GM12872 (cell line): ENCODE results near the gene NAALADL2.

Source experiments
- TF ChIP-seq, protein P1 (sequence below): IDR thresholded peaks from 3 replicates; pipeline ENCODE4 v1.5.1; 2011; ENCODE audit warnings: low read depth, mild to moderate bottlenecking, low read length, moderate library complexity; ENCODE audit not compliant: insufficient read depth

The NAALADL2 gene

GRCh38 chr3:174957081-174957480, 97.9 kb downstream of the NAALADL2 start:
- TF ChIP-seq, protein P1, sequence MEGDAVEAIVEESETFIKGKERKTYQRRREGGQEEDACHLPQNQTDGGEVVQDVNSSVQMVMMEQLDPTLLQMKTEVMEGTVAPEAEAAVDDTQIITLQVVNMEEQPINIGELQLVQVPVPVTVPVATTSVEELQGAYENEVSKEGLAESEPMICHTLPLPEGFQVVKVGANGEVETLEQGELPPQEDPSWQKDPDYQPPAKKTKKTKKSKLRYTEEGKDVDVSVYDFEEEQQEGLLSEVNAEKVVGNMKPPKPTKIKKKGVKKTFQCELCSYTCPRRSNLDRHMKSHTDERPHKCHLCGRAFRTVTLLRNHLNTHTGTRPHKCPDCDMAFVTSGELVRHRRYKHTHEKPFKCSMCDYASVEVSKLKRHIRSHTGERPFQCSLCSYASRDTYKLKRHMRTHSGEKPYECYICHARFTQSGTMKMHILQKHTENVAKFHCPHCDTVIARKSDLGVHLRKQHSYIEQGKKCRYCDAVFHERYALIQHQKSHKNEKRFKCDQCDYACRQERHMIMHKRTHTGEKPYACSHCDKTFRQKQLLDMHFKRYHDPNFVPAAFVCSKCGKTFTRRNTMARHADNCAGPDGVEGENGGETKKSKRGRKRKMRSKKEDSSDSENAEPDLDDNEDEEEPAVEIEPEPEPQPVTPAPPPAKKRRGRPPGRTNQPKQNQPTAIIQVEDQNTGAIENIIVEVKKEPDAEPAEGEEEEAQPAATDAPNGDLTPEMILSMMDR: no peak

GRCh38 chr3:174957551-174958001, 98.4 kb downstream of the NAALADL2 start:
- TF ChIP-seq, protein P1: no peak

DNA sequence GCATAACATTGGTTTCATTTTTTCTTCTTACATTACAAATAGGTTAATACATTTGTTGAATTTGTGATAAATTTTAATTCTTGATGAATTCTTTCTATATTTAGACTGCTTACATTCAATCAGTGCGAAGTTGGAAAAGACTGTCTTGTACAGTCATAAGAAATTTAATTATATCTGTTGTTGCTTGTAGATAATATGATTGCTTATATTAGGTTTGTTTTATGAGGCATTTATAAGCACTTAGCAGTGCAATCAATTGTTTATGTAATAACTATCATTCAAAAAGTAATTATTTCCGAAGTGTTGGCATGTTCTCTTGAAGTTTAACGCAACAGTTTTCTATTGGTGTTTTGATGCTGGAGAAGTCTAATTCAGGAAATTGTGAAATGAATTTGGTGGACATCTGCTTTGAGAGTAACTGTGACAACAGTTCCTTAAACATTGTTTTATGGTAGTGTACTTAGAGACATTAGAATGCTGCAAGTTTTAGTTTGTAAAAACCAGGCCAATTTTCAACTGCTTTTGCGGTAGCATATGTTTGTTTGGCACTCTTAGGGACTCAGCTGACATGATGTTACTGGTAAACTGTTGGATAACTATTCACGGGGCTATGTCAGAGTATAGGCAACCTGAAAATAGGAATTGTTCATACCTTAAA, 99.7 kb downstream of the NAALADL2 start:
- TF ChIP-seq, protein P1: no peak

GRCh38 chr3:174959556-174960065, 100.5 kb downstream of the NAALADL2 start:
- TF ChIP-seq, protein P1: no peak

DNA sequence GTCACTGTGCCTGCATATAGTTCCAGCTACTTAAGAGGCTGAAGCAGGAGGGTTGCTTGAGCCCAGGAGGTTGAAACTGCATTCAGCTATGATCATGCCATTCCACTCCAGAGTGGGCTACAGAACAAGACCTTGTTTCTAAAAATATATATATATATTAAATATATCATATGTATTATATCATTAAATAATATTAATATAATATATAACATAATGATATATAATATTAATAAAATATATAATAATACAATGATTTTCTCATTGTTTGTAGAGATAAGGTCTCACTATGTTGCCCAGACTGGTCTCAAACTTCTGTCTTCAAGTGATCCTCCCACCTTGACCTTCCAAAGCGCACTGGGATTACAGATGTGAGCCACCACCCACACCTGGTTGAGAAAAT, 101.8 kb downstream of the NAALADL2 start:
- TF ChIP-seq, protein P1: no peak

GRCh38 chr3:174973465-174973864, 114.3 kb downstream of the NAALADL2 start:
- TF ChIP-seq, protein P1: no peak

DNA sequence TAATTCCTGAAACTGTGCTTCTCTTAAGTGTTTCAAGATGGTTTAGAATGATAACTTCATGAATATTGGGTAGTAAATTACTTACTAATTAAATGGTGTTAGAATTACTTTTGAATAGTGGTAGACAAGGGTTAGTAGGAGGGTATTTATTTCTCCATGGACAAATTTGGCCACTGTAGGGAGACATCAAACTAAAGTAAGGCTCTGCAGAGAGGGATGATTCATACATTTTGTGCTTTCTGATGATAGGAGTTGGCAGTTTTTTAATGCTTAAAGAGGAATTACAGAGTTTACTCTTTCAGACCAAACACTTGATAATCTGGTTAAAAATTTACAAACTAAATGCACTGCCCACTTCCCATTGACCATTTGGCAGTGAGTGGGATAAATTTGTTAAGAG, 127.6 kb downstream of the NAALADL2 start:
- TF ChIP-seq, protein P1: no peak
